Activated CD4-positive, alpha-beta T cell treated with anti-CD3 and anti-CD28 coated beads, Interleukin-2, amount 50 U/mL, for 24 hours (primary cell): Measurements from ENCODE around the gene CMTM5.
"Not testable (repeated sequence)": the region's sequence is repeated elsewhere in the genome, so short reads cannot be mapped to it uniquely, and the experiment has no call there.

ENCODE experiments used
- DNase-seq, 2 donors: peaks; one replicate each; pipeline ENCODE4 v3.0.0-alpha.2; 2020; ENCODE audit warnings: low read depth in 1 of 2, low spot score in 1 of 2

CMTM5 gene

DNA sequence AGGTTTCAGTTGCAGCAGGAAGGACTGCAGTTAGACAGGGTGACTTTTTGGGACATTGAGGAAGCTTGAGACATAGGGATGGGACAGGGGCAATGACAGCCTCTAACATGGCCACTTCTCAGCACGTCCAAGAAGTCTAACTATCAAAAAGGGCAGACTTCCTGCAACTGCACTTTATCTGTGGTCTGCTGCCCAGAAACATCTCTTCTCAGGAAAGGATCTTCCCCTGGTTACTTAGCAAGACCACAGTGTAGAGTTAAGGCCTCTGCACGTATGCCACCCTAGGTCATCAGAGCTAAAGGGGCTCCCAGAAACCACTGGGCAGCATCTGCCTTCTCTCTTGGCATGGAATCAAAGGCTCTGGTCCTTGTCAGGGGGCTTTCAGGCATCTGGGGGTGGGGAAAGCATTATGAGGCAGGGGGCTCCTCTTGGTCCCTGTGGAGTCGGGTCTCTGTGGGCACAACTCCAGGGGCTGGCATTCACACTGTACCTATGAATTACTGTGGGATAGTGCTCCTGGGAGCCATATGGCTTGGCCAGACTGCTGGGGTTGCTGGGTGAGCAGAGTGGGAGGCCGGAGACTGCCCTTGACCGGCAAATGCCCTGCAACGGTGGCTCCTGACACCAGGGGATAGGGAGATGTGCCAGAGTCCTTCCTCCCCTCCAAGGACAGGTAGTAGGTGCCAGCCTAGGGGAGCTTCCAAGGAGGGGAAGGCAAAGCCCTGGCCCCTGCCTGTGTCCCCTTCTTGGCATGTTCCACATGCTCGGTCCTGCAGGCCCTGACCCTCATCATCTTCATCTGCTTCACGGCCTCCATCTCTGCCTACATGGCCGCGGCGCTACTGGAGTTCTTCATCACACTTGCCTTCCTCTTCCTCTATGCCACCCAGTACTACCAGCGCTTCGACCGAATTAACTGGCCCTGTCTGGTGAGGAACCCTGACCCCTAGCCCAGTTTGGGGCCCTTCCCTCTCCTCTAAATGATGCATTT lies 1.0 kb downstream of the CMTM5 start:
- no peak for DNase-seq

DNA sequence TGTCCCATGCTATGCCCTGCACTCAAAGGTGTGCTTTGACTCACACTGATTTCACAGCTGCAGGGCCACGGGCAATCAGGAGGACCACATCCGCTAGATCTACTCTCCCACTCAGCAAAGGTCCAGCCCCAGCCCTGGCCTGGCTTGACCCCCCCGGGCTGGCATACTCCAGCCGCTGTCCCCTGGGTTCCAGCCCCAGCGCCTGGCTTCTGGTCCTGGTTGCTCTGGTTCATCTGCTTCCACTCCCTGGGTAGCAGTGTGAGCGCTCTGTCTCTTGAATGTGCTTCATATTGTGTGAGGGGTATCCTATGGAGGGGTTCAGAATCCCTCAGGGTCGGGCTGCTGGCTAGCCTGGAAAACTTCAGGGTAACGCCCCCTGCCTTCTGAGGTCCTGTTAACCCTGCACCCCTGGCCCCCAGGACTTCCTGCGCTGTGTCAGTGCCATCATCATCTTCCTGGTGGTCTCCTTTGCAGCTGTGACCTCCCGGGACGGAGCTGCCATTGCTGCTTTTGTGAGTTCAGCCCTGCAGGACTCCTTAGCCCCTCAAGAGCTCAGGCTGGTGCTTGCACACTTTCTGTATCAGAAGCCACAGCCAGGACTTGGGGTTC lies 1.9 kb downstream of the CMTM5 start:
- no peak for DNase-seq

DNA sequence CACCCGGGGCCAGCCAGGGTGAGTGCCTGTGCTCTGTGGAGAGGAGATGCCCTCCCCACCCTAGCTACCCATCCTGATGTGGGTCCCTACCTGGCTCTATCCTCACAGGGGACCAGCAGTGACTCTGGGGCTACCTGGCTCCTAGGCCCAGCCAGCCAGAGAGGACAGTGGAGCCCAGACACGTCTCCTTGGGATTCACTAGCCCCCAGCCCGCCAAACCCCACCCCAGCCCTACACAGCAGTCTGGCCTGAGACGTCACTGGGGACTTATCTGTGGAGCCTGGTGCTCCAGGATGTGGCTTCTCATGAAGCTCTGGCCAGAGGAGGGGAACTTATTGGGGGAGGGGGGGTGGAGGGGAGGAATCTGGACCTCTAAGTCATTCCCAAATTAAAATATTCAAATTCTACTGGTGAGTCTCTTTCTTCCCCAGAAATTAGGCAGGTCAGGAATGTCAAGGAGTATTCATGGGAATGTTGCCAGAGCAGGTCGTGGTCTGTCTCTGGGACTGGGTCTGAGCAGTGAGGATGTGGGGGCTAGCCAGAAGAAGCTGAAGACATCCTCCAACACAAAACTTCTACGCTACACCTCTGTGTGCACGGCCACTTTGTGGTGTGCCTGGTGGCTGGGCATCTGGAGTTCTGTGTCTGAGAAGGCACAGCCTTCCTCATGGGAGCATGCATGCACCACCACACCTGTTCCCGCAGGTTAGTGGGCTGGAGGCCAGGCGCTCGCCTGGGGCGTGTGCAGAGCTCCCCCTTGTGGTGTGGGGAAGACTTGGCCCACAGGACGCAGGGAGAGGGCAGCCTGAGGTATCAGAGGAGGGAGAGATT lies 2.7 kb downstream of the CMTM5 start:
- peak; percentile 45 to 49 for DNase-seq

DNA sequence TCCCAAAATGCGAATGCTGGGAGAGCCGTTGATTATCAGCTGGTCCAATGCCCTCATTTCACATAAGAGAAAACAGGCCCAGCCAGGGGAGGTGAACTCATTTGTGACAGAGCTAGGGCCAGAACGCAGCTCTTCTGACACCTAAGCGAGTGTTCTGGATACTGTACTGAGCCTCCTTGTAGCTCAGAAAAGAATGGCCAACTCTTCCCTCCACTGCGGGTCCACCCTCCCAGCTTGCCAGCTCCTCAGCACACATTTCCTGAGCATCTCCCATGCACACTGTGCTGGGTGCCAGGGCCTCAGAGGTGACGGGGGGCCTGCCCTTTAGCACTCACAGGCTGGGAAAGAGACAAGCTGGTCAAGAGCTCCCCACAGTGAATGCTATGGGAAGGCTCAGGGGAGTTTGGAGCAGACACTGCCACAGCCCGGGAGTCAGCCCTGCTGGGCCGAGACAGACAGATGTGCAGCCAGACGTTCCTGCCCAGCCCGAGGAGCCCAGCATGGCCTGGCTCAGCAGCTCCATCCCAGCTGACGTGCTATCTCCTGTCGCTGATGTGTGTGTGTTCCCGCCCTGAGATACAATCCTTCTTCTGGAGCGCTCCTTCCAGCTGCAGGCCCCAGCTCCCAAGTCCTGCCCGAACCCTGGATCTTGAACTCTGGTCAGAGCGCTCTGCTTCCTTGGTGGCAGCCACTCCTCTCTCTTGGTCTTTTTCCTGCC lies 3.5 kb downstream of the CMTM5 start:
- no peak for DNase-seq

DNA sequence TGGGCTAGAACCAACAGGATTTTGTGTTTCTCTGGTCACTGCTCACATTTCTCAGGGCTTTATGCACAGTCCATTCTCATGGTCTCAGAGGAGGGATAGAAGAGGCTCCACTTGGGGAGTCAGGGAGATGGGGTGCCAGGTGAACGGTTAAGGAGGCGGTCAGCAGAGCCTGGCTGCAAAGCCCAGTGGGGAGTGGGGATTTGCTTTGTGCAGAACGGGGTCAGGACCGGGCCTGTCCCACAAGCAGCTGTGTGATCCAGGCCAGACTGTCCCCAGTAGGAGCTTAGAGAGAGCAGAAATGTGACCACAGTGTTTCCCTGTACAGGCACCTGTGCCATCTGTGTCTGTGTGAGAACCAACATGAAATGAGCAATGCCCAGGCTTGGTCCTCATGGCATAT lies 4.1 kb downstream of the CMTM5 start:
- no peak for DNase-seq

DNA sequence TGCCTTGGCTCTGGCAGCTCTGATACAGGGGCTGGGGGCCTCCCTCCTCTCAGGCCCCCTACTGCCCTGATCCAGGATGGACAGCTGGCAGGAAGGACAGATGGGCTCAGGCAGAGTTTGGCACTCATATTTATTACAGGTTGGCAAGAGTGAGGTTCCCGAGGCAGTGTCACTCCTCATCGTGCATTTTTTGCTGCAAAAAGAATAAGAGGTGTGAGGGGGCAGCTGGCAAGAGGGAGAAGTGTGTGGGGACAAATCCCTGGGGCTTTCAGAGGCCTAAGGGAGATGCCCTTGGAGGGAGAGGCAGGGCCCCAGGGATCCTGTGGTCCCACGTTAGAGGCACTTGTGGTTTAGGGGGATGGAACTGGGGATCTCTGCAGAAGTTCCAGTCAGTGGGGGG lies 5.0 kb downstream of the CMTM5 start:
- DNase-seq: no peak

DNA sequence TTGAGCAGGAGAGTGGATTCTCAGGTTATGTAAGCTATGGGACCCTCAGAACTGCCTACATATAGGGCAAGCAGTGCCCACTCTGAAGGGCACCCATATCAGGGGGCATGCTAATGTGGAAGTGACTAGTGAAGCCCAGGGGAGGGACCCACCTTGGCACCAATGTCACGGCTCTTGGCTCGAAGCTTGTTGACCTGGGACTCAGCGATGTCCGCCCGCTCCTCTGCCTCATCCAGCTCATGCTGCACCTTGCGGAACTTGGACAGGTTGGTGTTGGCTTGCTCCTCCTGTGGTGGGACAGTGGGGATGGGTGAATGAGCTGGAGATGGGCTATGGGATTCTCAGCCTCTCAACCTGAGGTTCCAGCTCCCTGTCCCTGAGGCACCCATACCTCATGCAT lies 5.4 kb downstream of the CMTM5 start:
- DNase-seq: no peak

DNA sequence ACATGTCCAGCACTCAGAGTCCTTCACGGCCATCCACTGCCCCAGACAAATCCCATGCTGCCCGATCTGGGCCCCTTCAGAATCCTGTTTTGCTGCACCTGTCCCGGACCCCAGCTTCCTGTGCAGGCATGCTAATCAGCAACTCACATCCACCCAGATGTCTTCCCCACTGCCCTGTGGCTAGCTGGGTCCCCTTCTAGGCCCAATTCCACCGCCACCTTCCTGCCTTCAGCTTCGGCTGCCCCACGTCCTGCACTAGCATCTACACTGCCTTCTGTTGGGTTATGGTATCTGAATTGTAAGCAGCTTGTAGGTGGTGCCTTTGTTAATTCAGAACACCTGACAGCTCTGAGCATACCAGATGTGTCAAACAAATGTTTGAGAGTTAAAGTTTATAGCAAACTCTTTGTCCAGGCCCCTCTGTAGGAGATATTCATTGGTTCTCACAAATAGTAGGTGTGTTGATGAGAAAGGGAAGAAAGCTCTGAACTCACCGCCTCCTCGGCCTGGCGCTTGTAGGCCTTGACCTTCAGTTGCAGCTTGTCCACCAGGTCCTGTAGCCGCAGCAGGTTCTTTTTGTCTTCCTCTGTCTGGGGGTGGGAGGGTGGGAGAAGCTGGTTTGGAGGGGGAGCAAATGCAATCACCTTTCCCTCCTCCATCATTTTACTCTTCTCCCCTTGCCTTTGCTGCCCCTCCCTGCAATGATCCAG lies 6.0 kb downstream of the CMTM5 start:
- no peak for DNase-seq

DNA sequence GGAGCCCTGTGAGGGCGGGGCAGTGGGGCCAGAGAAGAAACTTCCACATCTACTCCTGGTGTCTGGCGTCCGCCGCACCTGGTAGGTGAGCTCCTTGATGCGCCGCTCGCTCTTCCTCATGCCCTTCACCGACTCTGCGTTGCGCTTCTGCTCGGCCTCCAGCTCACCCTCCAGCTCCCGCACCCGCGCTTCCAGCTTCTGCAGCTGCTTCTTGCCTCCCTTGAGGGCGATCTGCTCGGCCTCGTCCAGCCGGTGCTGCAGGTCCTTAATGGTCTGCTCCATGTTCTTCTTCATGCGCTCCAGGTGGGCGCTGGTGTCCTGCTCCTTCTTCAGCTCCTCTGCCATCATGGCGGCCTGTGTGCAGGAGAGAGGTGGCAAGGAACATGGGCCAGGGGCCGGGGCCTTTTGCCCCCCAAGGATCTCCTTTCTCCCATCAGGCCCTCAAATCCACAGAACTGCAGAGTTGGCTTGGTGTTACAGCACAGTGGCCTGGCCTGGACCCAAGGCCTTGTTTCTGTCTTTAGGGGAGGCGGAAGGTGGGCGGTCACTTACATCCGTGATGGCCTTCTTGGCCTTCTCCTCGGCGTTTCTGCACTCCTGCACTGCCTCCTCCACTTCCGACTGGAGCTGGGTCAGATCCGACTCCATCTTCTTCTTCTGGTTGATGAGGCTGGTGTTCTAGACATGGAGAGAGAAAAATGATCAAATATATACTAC lies 7.7 kb downstream of the CMTM5 start:
- no peak for DNase-seq

DNA sequence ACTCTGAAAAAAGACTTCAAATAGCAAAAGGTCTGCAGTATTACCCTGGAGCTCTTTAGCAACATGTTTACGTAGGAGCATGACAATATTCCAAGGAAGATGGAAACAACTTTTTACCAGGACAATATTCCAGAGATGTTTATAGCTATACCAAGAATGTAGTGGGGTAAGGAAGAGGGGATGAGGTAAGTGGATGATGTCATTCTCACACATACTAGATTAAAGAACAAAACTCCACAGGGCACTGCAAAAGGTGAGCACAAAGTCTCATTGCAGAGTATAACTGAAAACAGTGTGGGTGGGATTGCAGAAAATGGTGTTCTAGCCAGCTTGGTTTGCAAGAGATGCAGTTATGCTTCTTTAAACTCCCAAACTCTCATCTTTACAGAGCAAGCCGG lies 8.4 kb downstream of the CMTM5 start:
- no peak for DNase-seq

DNA sequence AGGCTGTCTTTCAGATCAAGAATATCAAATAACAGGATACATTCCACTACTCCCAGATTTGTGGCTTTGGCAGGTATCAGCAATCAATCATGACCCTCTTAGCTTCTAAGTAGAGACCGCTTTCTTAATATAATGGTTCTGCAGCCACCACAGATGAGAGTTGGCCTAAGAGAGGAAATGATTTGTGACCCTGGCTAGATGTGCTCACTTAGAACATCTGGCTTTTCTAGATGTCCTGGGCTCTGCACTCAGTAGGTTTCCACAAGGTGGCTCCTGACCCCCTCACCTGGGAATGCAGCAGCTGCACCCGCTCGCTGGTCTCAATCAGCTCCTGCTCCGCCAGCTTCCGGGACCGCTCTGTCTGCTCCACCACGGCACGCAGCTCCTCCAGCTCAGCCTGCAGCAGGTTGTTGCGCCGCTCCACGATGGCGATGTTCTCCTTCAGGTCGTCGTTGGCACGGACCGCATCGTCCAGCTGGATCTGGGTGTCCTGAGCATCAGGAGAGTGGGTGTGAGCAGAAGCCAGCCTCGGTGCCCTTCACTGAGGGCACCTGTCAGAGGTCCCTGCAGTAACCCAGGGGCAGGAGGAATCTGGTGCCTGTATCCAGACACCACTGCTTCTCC lies 8.9 kb downstream of the CMTM5 start:
- no peak for DNase-seq

DNA sequence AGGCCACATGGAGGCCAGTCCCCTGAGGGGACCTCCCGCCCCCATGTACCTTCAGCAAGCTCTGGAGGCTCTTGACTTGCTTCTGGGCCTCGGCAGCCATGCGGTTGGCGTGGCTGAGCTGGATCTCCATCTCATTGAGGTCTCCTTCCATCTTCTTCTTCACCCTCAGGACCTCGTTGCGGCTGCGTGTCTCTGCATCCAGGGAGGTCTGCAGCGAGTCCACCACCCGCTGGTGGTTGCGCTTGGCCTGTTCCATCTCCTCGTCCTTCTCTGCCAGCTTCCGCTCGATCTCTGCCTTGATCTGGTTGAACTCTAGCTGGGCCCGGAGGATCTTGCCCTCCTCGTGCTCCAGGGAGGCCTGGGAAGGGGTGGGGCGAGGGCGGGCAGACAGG lies 9.4 kb downstream of the CMTM5 start:
- DNase-seq: not testable (repeated sequence)

DNA sequence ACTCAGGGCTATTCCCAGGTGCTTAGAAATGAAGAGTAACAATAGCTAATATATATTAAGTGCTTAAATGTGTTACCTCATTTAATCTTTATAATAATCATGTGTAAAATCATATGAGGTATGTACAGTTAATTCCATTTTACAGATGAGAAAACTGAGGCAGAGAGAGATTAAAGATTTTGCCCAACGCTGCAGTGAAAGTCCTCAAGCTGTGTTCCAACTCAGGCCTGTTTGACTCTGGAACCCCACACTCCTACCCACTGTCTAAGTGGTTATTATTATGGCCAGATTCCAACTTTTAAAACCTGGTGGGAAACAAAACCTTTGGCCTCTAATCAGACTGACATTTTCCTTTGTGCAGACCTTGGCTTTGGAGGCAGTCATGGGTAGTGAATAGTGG lies 10.2 kb downstream of the CMTM5 start:
- no peak for DNase-seq

DNA sequence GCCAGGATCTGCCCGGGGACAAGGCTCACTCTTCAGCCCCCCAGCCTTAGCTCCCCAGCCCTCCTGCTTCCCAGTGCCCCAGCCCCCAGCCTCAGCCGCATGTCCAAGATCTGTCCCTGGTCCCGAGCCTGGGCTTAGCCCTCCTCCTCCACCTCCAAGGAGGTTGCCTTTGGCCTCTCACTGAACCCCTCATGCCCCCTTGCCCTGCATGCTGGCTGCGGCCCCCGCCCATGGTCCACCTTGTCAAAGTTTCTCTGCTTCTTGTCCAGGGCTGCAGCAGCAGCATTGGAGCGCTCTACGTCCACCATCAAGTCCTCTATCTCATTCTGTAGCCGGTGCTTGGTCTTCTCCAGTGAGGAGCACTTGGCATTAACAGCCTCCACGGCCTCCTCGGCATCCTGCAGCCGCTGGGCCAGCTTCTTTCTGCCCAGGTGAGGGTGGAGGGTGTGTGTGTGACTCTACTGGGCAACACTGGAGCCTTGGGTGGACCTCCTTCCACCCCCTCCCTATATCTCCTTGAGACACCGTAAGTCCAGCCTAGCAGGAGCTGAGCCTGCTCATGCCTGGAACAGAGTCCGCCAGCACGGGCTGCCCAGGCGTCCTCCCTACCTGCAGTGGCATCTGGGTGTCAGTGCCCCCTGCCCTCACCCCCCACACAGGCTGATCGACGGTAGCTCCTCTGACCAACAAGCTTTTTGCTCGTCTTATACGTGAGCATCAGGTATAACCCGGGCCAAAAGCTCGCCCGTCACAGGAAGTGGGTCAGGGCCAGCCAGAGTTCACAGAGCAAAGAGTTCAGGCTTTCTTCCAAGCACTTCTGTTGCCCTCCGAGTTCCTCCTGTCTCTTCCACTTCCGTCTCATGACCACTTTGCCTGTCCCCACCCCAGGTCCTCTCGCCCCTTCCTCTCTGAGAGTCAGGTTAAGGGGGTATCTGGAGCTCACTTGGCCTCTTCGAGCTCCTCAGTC lies 11.4 kb downstream of the CMTM5 start:
- no peak for DNase-seq

DNA sequence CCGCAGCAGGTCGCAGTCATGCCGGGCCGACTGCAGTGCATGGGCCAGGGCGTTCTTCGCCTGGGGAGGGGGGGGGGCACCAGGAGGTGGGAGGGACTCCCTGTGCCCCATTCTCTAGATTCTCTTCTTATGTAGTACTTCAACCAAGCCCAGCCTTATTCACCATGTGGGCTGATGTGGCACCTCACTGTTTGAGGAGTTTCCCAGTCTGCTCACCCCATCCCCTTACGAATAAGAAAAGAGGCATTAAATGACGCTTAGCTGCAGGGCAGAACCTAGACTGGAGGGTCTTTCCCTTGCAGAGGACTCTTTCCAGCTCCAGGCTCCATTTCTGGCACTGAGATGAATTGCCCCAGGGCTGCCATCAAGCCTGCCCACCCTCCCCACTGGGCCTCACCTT lies 12.2 kb downstream of the CMTM5 start:
- no peak for DNase-seq

DNA sequence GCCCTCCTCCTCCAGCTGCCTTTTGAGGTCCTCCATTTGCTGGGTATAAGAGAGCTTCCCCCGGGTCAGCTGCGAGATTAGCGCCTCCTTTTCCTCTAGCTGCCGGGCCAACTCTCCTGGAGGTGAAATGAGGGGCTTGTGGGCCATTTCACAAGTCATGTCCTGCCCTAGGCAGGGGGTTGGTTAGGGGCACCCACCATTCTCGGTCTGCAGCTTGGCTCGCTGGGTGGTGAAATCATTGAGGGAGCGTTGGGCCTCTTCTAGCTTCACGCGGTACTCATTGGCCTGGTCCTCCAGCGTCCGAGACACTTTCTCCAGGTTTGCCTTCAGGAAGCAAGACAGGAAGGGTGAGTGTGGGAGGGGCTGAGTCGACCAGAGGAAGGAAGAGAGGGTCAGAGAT lies 12.6 kb downstream of the CMTM5 start:
- no peak for DNase-seq

DNA sequence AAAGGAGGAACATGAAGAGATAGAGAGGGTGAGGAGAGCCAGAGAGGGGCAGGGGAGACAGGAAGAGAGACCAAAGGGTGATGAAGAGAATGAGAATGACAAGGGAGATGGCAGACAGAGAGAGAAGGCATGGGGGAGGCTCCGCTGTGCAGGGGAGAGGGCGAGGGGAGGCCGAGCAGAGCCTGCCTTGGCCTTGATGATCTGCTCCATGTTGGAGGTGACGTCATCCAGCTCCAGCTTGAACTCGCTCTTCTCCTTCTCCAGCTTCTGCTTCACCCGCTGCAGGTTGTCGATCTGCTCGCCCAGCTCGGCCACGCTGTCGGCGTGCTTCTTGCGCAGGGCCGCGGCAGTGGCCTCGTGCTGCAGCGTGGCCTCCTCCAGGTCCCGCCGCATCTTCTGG lies 13.0 kb downstream of the CMTM5 start:
- not testable (repeated sequence) for DNase-seq

DNA sequence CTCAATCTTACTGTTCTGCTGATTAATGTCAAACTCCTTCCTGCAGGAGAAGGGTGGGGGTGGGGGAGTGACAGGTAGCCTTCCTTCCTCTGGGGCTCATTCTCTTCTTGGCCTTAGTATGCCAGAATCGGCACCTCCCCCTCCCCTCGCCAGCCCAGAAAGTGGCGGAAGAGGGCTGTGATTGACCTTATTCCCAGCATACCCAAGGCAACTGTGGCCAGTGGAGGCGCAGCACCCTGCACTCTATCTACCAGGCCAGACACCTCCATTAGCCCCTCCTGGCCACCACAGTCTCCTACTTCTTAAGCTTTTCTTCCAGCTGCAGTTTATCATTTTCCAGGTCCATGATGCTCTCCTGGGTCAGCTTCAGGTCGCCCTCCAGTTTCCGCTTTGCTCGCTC lies 15.8 kb downstream of the CMTM5 start:
- no peak for DNase-seq
